ACC112 (cell line): ENCODE data around the gene MACROD1.
A peak's percentile ranks its signal among the peaks of the same experiment; 100 is the strongest.

Experiments
- H2AFZ ChIP-seq: fragments of 200-600 bp; sonication (generic); one replicate; pipeline ENCODE4 v1.6.0; 2017; ENCODE audit warnings: antibody characterized with exemption, low read length; ENCODE audit not compliant: unreplicated experiment
- H3K27ac ChIP-seq: fragments of 200-600 bp; sonication (generic); 2 replicates; pipeline ENCODE4 v1.5.1; 2014; ENCODE audit warnings: low read depth, mild to moderate bottlenecking, antibody characterized with exemption, low read length, moderate library complexity
- H3K27me3 ChIP-seq: fragments of 200-600 bp; sonication (generic); 2 replicates; pipeline ENCODE4 v1.6.1; 2014; ENCODE audit warnings: mild to moderate bottlenecking, antibody characterized with exemption, low read length, moderate library complexity, mixed read lengths; ENCODE audit not compliant: insufficient read depth
- H3K36me3 ChIP-seq: fragments of 200-600 bp; sonication (generic); 2 replicates; pipeline ENCODE4 v1.6.1; 2016; ENCODE audit warnings: mild to moderate bottlenecking, antibody characterized with exemption, low read length, moderate library complexity, mixed read lengths; ENCODE audit not compliant: insufficient read depth
- H3K4me1 ChIP-seq: fragments of 200-600 bp; sonication (generic); one replicate; pipeline ENCODE4 v1.6.1; 2016; ENCODE audit warnings: low read length, mixed read lengths; ENCODE audit not compliant: insufficient read depth, unreplicated experiment, control insufficient read depth
- H3K4me3 ChIP-seq: fragments of 200-600 bp; sonication (generic); 2 replicates; pipeline ENCODE4 v1.5.1; 2014; ENCODE audit warnings: mild to moderate bottlenecking, low read depth, low read length
- H3K79me2 ChIP-seq: fragments of 200-600 bp; sonication (generic); one replicate; pipeline ENCODE4 v1.6.0; 2016; ENCODE audit warnings: low read length; ENCODE audit not compliant: control insufficient read depth, unreplicated experiment, insufficient read depth

Gene MACROD1

GRCh38 chr11:64095949-64096348 lies 70.0 kb downstream of the MACROD1 start:
- Histone ChIP-seq H3K4me3 (no peak overlapping the region), H2AFZ (no peak overlapping the region), H3K79me2 (no peaks in the 10 kb centered on the region), H3K4me1 (peaks cover 24% of the 10 kb centered on the region), H3K27ac (no peak overlapping the region), H3K27me3 (no peaks in the 10 kb centered on the region), H3K36me3 (no peaks in the 10 kb centered on the region)

- H3K27me3 ChIP-seq: no peaks in the 10 kb centered on the region
- no peaks in the 10 kb centered on the region for H3K36me3 ChIP-seq
- no peak overlapping the region for H3K4me3 ChIP-seq
- H3K79me2 ChIP-seq: no peaks in the 10 kb centered on the region
- H3K27ac ChIP-seq: no peak overlapping the region
- peaks cover 30% of the 10 kb centered on the region for H3K4me1 ChIP-seq
- H2AFZ ChIP-seq: no peak overlapping the region
Measured at GRCh38 chr11:64095273-64095817, 70.6 kb downstream of the MACROD1 start.

GRCh38 chr11:64094463-64095260 lies 71.3 kb downstream of the MACROD1 start:
- H3K4me3 ChIP-seq: no peak overlapping the region
- H3K36me3 ChIP-seq: no peaks in the 10 kb centered on the region
- peaks cover 32% of the 10 kb centered on the region for H3K4me1 ChIP-seq
- H2AFZ ChIP-seq: no peak overlapping the region
- H3K27ac ChIP-seq: 0 out of 2 replicates have a peak overlapping the region, but pooled peaks have one; percentile 23
- H3K27me3 ChIP-seq: no peaks in the 10 kb centered on the region
- H3K79me2 ChIP-seq: no peaks in the 10 kb centered on the region

GRCh38 chr11:64093233-64094039 lies 72.5 kb downstream of the MACROD1 start:
- Histone ChIP-seq H3K79me2 (no peaks in the 10 kb centered on the region), H3K27me3 (no peaks in the 10 kb centered on the region), H3K27ac (0 out of 2 replicates have a peak overlapping the region, but pooled peaks have one; percentile 23), H3K4me1 (peaks cover 32% of the 10 kb centered on the region), H2AFZ (no peak overlapping the region), H3K4me3 (no peak overlapping the region), H3K36me3 (no peaks in the 10 kb centered on the region)

GRCh38 chr11:64092761-64093136 lies 73.2 kb downstream of the MACROD1 start:
- Histone ChIP-seq H3K4me3 (no peak overlapping the region), H3K4me1 (peaks cover 32% of the 10 kb centered on the region), H3K36me3 (no peaks in the 10 kb centered on the region), H2AFZ (no peak overlapping the region), H3K27me3 (no peaks in the 10 kb centered on the region), H3K79me2 (no peaks in the 10 kb centered on the region), H3K27ac (no peak overlapping the region)

- H3K27me3 ChIP-seq: no peaks in the 10 kb centered on the region
- H3K4me1 ChIP-seq: peaks cover 32% of the 10 kb centered on the region
- H2AFZ ChIP-seq: no peak overlapping the region
- H3K79me2 ChIP-seq: no peaks in the 10 kb centered on the region
- no peak overlapping the region for H3K4me3 ChIP-seq
- no peaks in the 10 kb centered on the region for H3K36me3 ChIP-seq
- H3K27ac ChIP-seq: no peak overlapping the region
Measured at GRCh38 chr11:64092111-64092760, 73.7 kb downstream of the MACROD1 start.

- H2AFZ ChIP-seq: no peak overlapping the region
- no peaks in the 10 kb centered on the region for H3K79me2 ChIP-seq
- no peak overlapping the region for H3K27ac ChIP-seq
- H3K36me3 ChIP-seq: no peaks in the 10 kb centered on the region
- H3K4me3 ChIP-seq: peak overlapping the region; percentile 24; the same call in 1 of the 2 replicates
- no peaks in the 10 kb centered on the region for H3K27me3 ChIP-seq
- H3K4me1 ChIP-seq: peaks cover 32% of the 10 kb centered on the region
Measured at GRCh38 chr11:64090806-64091516, 75.0 kb downstream of the MACROD1 start.

GRCh38 chr11:64089915-64090805 lies 75.8 kb downstream of the MACROD1 start:
- Histone ChIP-seq H3K27ac (no peak overlapping the region), H3K36me3 (no peaks in the 10 kb centered on the region), H3K27me3 (no peaks in the 10 kb centered on the region), H3K4me3 (no peak overlapping the region), H3K4me1 (peaks cover 32% of the 10 kb centered on the region), H2AFZ (no peak overlapping the region), H3K79me2 (no peaks in the 10 kb centered on the region)

GRCh38 chr11:64089493-64089892 lies 76.4 kb downstream of the MACROD1 start:
- H2AFZ ChIP-seq: no peak overlapping the region
- H3K4me1 ChIP-seq: peaks cover 29% of the 10 kb centered on the region
- no peaks in the 10 kb centered on the region for H3K27me3 ChIP-seq
- H3K79me2 ChIP-seq: no peaks in the 10 kb centered on the region
- no peak overlapping the region for H3K4me3 ChIP-seq
- no peak overlapping the region for H3K27ac ChIP-seq
- no peaks in the 10 kb centered on the region for H3K36me3 ChIP-seq
